ENCODE data around the gene AFTPH. TPM values are rescaled to one million over a fixed set of nuclear protein-coding genes. Genes with fewer than 3 reads are reported as not detected.

Gene AFTPH
- total RNA-seq, 5 donors from 2014 or later (not counting 1 experiment from before 2014, with no cell fraction given): 33.4 to 42.5 (median 37.9) TPM

GRCh38 chr2:64620661-64621060 lies 96.5 kb downstream of the AFTPH start:
- Mint-ChIP-seq H3K27ac (no peak overlapping the region), H3K36me3 (no peaks in the 10 kb centered on the region), H3K9me3 (no peaks in the 10 kb centered on the region), H3K27me3 (no peaks in the 10 kb centered on the region), H3K4me3 (no peak overlapping the region), H3K4me1 (no peaks in the 10 kb centered on the region)
- no peaks in the 10 kb centered on the region for H3K4me1 ChIP-seq (ENCODE audit: control insufficient read depth in 1 of 2, extremely low read depth in 1 of 2, insufficient read depth in 2 of 2, low read length in 2 of 2)
- CTCF ChIA-PET: no interaction called here
- DNase-seq (no peak), ATAC-seq (replicated peaks in 1 of 4) (no peak)
- H3K36me3 ChIP-seq (ENCODE audit: control insufficient read depth in 2 of 2, extremely low read depth in 1 of 2, insufficient read depth in 1 of 2, low read length in 1 of 2): no peaks in the 10 kb centered on the region
- no peak overlapping the region for H3K27ac ChIP-seq (ENCODE audit: low read length)
- WGBS (ENCODE audit: insufficient coverage): no CpG with 5 or more reads among the region's 4 CpGs
- H3K27me3 ChIP-seq (replicated peaks in 1 of 2; ENCODE audit: control insufficient read depth in 2 of 2, extremely low read depth in 1 of 2, insufficient read depth in 2 of 2, low read length in 1 of 2): peaks cover 0 to 12% of the 10 kb centered on the region in 2 experiments
- H3K9me3 ChIP-seq: no peaks in the 10 kb centered on the region
- POLR2A ChIA-PET: no interaction called here
- H3K4me3 ChIP-seq (ENCODE audit: control insufficient read depth in 1 of 2, extremely low read depth in 1 of 2, low read length in 1 of 2): no peak overlapping the region

- ChIA-PET CTCF (no interaction called here), POLR2A (no interaction called here)
- no peaks in the 10 kb centered on the region for H3K9me3 ChIP-seq
- H3K27ac Mint-ChIP-seq: no peak overlapping the region
- H3K9me3 Mint-ChIP-seq: no peaks in the 10 kb centered on the region
- WGBS (ENCODE audit: insufficient coverage): 75% methylated on average over 10 of the region's 13 CpGs
- H3K4me3 ChIP-seq (ENCODE audit: control insufficient read depth in 1 of 2, extremely low read depth in 1 of 2, low read length in 1 of 2): no peak overlapping the region
- no peak overlapping the region for H3K4me3 Mint-ChIP-seq
- no peaks in the 10 kb centered on the region for H3K36me3 ChIP-seq (ENCODE audit: control insufficient read depth in 2 of 2, extremely low read depth in 1 of 2, insufficient read depth in 1 of 2, low read length in 1 of 2)
- H3K4me1 Mint-ChIP-seq: no peaks in the 10 kb centered on the region
- H3K27me3 Mint-ChIP-seq: no peaks in the 10 kb centered on the region
- no peak overlapping the region for H3K27ac ChIP-seq (ENCODE audit: low read length)
- no peaks in the 10 kb centered on the region for H3K36me3 Mint-ChIP-seq
- DNase-seq: peak in 1 of 35 experiments; percentile 3
- H3K4me1 ChIP-seq (ENCODE audit: control insufficient read depth in 1 of 2, extremely low read depth in 1 of 2, insufficient read depth in 2 of 2, low read length in 2 of 2): no peaks in the 10 kb centered on the region
- peaks cover 0 to 8% of the 10 kb centered on the region in 2 experiments for H3K27me3 ChIP-seq (replicated peaks in 1 of 2; ENCODE audit: control insufficient read depth in 2 of 2, extremely low read depth in 1 of 2, insufficient read depth in 2 of 2, low read length in 1 of 2)
- no peak for ATAC-seq (replicated peaks in 1 of 4)
Measured at GRCh38 chr2:64622443-64623241, 98.5 kb downstream of the AFTPH start.

- Mint-ChIP-seq H3K36me3 (no peaks in the 10 kb centered on the region), H3K27ac (no peak overlapping the region), H3K4me1 (no peaks in the 10 kb centered on the region), H3K9me3 (no peaks in the 10 kb centered on the region), H3K27me3 (no peaks in the 10 kb centered on the region), H3K4me3 (no peak overlapping the region)
- ChIA-PET CTCF (no interaction called here), POLR2A (interaction anchor here in 1 of 2 donors (0.5 kb wide), 1 partner anchor 283 kb away, joined by 4 read pairs; no protein-coding TSS in a partner anchor)
- Histone ChIP-seq H3K36me3 (ENCODE audit: control insufficient read depth in 2 of 2, extremely low read depth in 1 of 2, insufficient read depth in 1 of 2, low read length in 1 of 2) (no peaks in the 10 kb centered on the region), H3K27ac (ENCODE audit: low read length) (no peak overlapping the region), H3K9me3 (no peaks in the 10 kb centered on the region), H3K4me3 (ENCODE audit: control insufficient read depth in 1 of 2, extremely low read depth in 1 of 2, low read length in 1 of 2) (no peak overlapping the region), H3K4me1 (ENCODE audit: control insufficient read depth in 1 of 2, extremely low read depth in 1 of 2, insufficient read depth in 2 of 2, low read length in 2 of 2) (no peaks in the 10 kb centered on the region), H3K27me3 (replicated peaks in 1 of 2; ENCODE audit: control insufficient read depth in 2 of 2, extremely low read depth in 1 of 2, insufficient read depth in 2 of 2, low read length in 1 of 2) (peaks cover 0 to 5% of the 10 kb centered on the region in 2 experiments)
- peak in 1 of 35 experiments; percentile 2 for DNase-seq
- ATAC-seq (replicated peaks in 1 of 4): no peak
- WGBS (ENCODE audit: insufficient coverage): 90% methylated on average over 13 of the region's 13 CpGs
Measured at GRCh38 chr2:64623242-64623850, 99.2 kb downstream of the AFTPH start.

GRCh38 chr2:64624108-64624610 lies 100.0 kb downstream of the AFTPH start:
- Histone ChIP-seq H3K9me3 (no peaks in the 10 kb centered on the region), H3K36me3 (ENCODE audit: control insufficient read depth in 2 of 2, extremely low read depth in 1 of 2, insufficient read depth in 1 of 2, low read length in 1 of 2) (no peaks in the 10 kb centered on the region), H3K4me1 (ENCODE audit: control insufficient read depth in 1 of 2, extremely low read depth in 1 of 2, insufficient read depth in 2 of 2, low read length in 2 of 2) (no peaks in the 10 kb centered on the region), H3K27me3 (replicated peaks in 1 of 2; ENCODE audit: control insufficient read depth in 2 of 2, extremely low read depth in 1 of 2, insufficient read depth in 2 of 2, low read length in 1 of 2) (peaks cover 0 to 5% of the 10 kb centered on the region in 2 experiments), H3K4me3 (ENCODE audit: control insufficient read depth in 1 of 2, extremely low read depth in 1 of 2, low read length in 1 of 2) (no peak overlapping the region), H3K27ac (ENCODE audit: low read length) (no peak overlapping the region)
- DNase-seq (peak in 1 of 35 experiments; percentile 1), ATAC-seq (replicated peaks in 1 of 4) (no peak)
- WGBS (ENCODE audit: insufficient coverage): 92% methylated on average over 5 of the region's 6 CpGs
- Mint-ChIP-seq H3K4me3 (no peak overlapping the region), H3K9me3 (no peaks in the 10 kb centered on the region), H3K27me3 (no peaks in the 10 kb centered on the region), H3K27ac (no peak overlapping the region), H3K36me3 (no peaks in the 10 kb centered on the region), H3K4me1 (no peaks in the 10 kb centered on the region)
- ChIA-PET CTCF (no interaction called here), POLR2A (interaction anchor here in 1 of 2 donors (0.5 kb wide), 1 partner anchor 283 kb away, joined by 4 read pairs; no protein-coding TSS in a partner anchor)

GRCh38 chr2:64624862-64625261 lies 100.7 kb downstream of the AFTPH start:
- H3K4me1 ChIP-seq (ENCODE audit: control insufficient read depth in 1 of 2, extremely low read depth in 1 of 2, insufficient read depth in 2 of 2, low read length in 2 of 2): no peaks in the 10 kb centered on the region
- ATAC-seq (replicated peaks in 1 of 4) (no peak), DNase-seq (no peak)
- no peak overlapping the region for H3K4me3 ChIP-seq (ENCODE audit: control insufficient read depth in 1 of 2, extremely low read depth in 1 of 2, low read length in 1 of 2)
- no peak overlapping the region for H3K27ac Mint-ChIP-seq
- peaks cover 0 to 2% (median 0%) of the 10 kb centered on the region in 3 donors for H3K4me1 Mint-ChIP-seq
- H3K9me3 ChIP-seq: no peaks in the 10 kb centered on the region
- H3K4me3 Mint-ChIP-seq: no peak overlapping the region
- peaks cover 0 to 5% of the 10 kb centered on the region in 2 experiments for H3K27me3 ChIP-seq (replicated peaks in 1 of 2; ENCODE audit: control insufficient read depth in 2 of 2, extremely low read depth in 1 of 2, insufficient read depth in 2 of 2, low read length in 1 of 2)
- ChIA-PET POLR2A (no interaction called here), CTCF (no interaction called here)
- H3K27ac ChIP-seq (ENCODE audit: low read length): no peak overlapping the region
- H3K9me3 Mint-ChIP-seq: no peaks in the 10 kb centered on the region
- H3K36me3 ChIP-seq (ENCODE audit: control insufficient read depth in 2 of 2, extremely low read depth in 1 of 2, insufficient read depth in 1 of 2, low read length in 1 of 2): no peaks in the 10 kb centered on the region
- H3K36me3 Mint-ChIP-seq: no peaks in the 10 kb centered on the region
- 90% methylated on average over 5 of the region's 6 CpGs for WGBS (ENCODE audit: insufficient coverage)
- H3K27me3 Mint-ChIP-seq: no peaks in the 10 kb centered on the region

- ChIA-PET POLR2A (interaction anchor here in 1 of 2 donors (0.6 kb wide), 1 partner anchor 21 kb away, joined by 4 read pairs; no protein-coding TSS in a partner anchor), CTCF (no interaction called here)
- H3K4me3 ChIP-seq (ENCODE audit: control insufficient read depth in 1 of 2, extremely low read depth in 1 of 2, low read length in 1 of 2): no peak overlapping the region
- no peaks in the 10 kb centered on the region for H3K27me3 Mint-ChIP-seq
- H3K4me1 ChIP-seq (ENCODE audit: control insufficient read depth in 1 of 2, extremely low read depth in 1 of 2, insufficient read depth in 2 of 2, low read length in 2 of 2): no peaks in the 10 kb centered on the region
- DNase-seq: peak in 1 of 35 experiments; percentile 4
- ATAC-seq (replicated peaks in 1 of 4): peak in 1 of 4 experiments; percentile 24
- H3K36me3 Mint-ChIP-seq: peaks cover 3% of the 10 kb centered on the region
- no peaks in the 10 kb centered on the region for H3K36me3 ChIP-seq (ENCODE audit: control insufficient read depth in 2 of 2, extremely low read depth in 1 of 2, insufficient read depth in 1 of 2, low read length in 1 of 2)
- peaks cover 0 to 2% (median 0%) of the 10 kb centered on the region in 3 donors for H3K4me1 Mint-ChIP-seq
- no peak overlapping the region for H3K27ac ChIP-seq (ENCODE audit: low read length)
- H3K4me3 Mint-ChIP-seq: no peak overlapping the region
- no peaks in the 10 kb centered on the region for H3K9me3 Mint-ChIP-seq
- H3K27ac Mint-ChIP-seq: peak overlapping the region in 1 of 2 donors; percentile 23
- H3K9me3 ChIP-seq: no peaks in the 10 kb centered on the region
- peaks cover 0 to 5% of the 10 kb centered on the region in 2 experiments for H3K27me3 ChIP-seq (replicated peaks in 1 of 2; ENCODE audit: control insufficient read depth in 2 of 2, extremely low read depth in 1 of 2, insufficient read depth in 2 of 2, low read length in 1 of 2)
- WGBS (ENCODE audit: insufficient coverage): 81% methylated on average over 4 of the region's 7 CpGs
Measured at GRCh38 chr2:64625299-64626145, 101.4 kb downstream of the AFTPH start.

Measured in T-cell (primary cell).